Neural cell (in vitro differentiated cells): ENCODE data around the gene CSTF1.

ENCODE experiments used
- CTCF ChIP-seq: fragments of 450-650 bp; IDR thresholded peaks from 2 replicates; pipeline ENCODE4 v1.5.1; 2014; ENCODE audit warnings: antibody characterized with exemption, mild to moderate bottlenecking, moderate library complexity; ENCODE audit not compliant: poor library complexity, severe bottlenecking
- TAF1 ChIP-seq: IDR thresholded peaks from 2 replicates; pipeline ENCODE4 v1.6.1; 2012; ENCODE audit warnings: low read depth

GRCh38 chr20:56361900-56362299 is 30.5 kb upstream of the CSTF1 start:
- no peak for TF ChIP-seq TAF1
- TF ChIP-seq CTCF: no peak
